Measurements from ENCODE around the gene BPIFB3. TPM values are rescaled to one million over a fixed set of nuclear protein-coding genes. Genes with fewer than 3 reads are reported as not detected.

Gene BPIFB3
- total and polyA plus RNA-seq, 2 of the 13 experiments (the other 11 are each of a cell fraction or from before 2014, with no cell fraction given), result 0.09 TPM; not detected in 1

- no TSS peak for BruUV-seq (replicated peaks)
- H3K27me3 ChIP-seq (ENCODE audit: control insufficient read depth in 1 of 2, insufficient read depth in 2 of 2, low read length in 2 of 2), result no peaks in the 10 kb centered on the region; a peak in 1 of 5 replicates
- H3K9ac ChIP-seq (ENCODE audit: insufficient read depth, low read depth, low read length), result no peak overlapping the region
- no peak overlapping the region for H3K4me3 ChIP-seq (replicated peaks in 1 of 3; ENCODE audit: insufficient read depth in 1 of 3, low read depth in 2 of 3, low read length in 3 of 3)
- H3K4me1 ChIP-seq (ENCODE audit: insufficient read depth, low read length), result no peaks in the 10 kb centered on the region
- ChIA-PET CTCF (ENCODE audit: low intra/inter-chr PET ratio, low total read pairs) (interaction anchor here (1.7 to 5.3 kb wide), 5 partner anchors 101 to 307 kb away, joined by 15 to 97 read pairs (median 25); no protein-coding TSS in a partner anchor), POLR2A (no interaction called here)
- H3K9me3 ChIP-seq (ENCODE audit: low read length), result no peaks in the 10 kb centered on the region
- ATAC-seq, result no peak
- H2AFZ ChIP-seq (ENCODE audit: low read length), result no peak overlapping the region
- in situ Hi-C loops (cut with HindIII; ENCODE audit: extremely low pct_ligation_motif_present, low pct_unique_long_range_greater_than_20kb) (loop anchor here (5.0 kb wide), 2 partner anchors 195 to 310 kb away; no protein-coding TSS in a partner anchor), intact Hi-C loops (cut with micrococcal nuclease; ENCODE audit: unreplicated experiment) (no loop called here)
- H3K36me3 ChIP-seq (replicated peaks in 1 of 2; ENCODE audit: control insufficient read depth in 1 of 2, insufficient read depth in 2 of 2, low read length in 2 of 2), result no peaks in the 10 kb centered on the region
- WGBS (ENCODE audit: low lambda C conversion rate), result 14% methylated on average over 4 of the region's 4 CpGs
- no peak overlapping the region for H3K4me2 ChIP-seq (ENCODE audit: low read depth, low read length)
- no peaks in the 10 kb centered on the region for H4K20me1 ChIP-seq (ENCODE audit: insufficient read depth, low read length)
- no peak for DNase-seq (ENCODE audit: low spot score)
- no peak overlapping the region for H3K27ac ChIP-seq (ENCODE audit: extremely low read length, insufficient read depth, low read length)
- FAIRE-seq, result no peak
- no peaks in the 10 kb centered on the region for H3K79me2 ChIP-seq (ENCODE audit: insufficient read depth, low read length)
- TF ChIP-seq TFAP4 (IDR thresholded peaks at IDR 0.05; ENCODE audit: borderline replicate concordance, low read depth), result no peak
- no peak for TF ChIP-seq AFF4 (CRISPR knock-in tag; IDR thresholded peaks at IDR 0.05)
- TF ChIP-seq MIER2 (CRISPR knock-in tag; IDR thresholded peaks at IDR 0.05), result no peak
- no peak for TF ChIP-seq MYPOP (CRISPR knock-in tag; IDR thresholded peaks at IDR 0.05)
- TF ChIP-seq SALL1 (CRISPR knock-in tag; IDR thresholded peaks at IDR 0.05), result no peak
- TF ChIP-seq GATAD2A (CRISPR knock-in tag; IDR thresholded peaks at IDR 0.05), result no peak
- no peak for TF ChIP-seq NFKB2 (CRISPR knock-in tag; IDR thresholded peaks at IDR 0.05; ENCODE audit: borderline replicate concordance)
- TF ChIP-seq, protein P1, sequence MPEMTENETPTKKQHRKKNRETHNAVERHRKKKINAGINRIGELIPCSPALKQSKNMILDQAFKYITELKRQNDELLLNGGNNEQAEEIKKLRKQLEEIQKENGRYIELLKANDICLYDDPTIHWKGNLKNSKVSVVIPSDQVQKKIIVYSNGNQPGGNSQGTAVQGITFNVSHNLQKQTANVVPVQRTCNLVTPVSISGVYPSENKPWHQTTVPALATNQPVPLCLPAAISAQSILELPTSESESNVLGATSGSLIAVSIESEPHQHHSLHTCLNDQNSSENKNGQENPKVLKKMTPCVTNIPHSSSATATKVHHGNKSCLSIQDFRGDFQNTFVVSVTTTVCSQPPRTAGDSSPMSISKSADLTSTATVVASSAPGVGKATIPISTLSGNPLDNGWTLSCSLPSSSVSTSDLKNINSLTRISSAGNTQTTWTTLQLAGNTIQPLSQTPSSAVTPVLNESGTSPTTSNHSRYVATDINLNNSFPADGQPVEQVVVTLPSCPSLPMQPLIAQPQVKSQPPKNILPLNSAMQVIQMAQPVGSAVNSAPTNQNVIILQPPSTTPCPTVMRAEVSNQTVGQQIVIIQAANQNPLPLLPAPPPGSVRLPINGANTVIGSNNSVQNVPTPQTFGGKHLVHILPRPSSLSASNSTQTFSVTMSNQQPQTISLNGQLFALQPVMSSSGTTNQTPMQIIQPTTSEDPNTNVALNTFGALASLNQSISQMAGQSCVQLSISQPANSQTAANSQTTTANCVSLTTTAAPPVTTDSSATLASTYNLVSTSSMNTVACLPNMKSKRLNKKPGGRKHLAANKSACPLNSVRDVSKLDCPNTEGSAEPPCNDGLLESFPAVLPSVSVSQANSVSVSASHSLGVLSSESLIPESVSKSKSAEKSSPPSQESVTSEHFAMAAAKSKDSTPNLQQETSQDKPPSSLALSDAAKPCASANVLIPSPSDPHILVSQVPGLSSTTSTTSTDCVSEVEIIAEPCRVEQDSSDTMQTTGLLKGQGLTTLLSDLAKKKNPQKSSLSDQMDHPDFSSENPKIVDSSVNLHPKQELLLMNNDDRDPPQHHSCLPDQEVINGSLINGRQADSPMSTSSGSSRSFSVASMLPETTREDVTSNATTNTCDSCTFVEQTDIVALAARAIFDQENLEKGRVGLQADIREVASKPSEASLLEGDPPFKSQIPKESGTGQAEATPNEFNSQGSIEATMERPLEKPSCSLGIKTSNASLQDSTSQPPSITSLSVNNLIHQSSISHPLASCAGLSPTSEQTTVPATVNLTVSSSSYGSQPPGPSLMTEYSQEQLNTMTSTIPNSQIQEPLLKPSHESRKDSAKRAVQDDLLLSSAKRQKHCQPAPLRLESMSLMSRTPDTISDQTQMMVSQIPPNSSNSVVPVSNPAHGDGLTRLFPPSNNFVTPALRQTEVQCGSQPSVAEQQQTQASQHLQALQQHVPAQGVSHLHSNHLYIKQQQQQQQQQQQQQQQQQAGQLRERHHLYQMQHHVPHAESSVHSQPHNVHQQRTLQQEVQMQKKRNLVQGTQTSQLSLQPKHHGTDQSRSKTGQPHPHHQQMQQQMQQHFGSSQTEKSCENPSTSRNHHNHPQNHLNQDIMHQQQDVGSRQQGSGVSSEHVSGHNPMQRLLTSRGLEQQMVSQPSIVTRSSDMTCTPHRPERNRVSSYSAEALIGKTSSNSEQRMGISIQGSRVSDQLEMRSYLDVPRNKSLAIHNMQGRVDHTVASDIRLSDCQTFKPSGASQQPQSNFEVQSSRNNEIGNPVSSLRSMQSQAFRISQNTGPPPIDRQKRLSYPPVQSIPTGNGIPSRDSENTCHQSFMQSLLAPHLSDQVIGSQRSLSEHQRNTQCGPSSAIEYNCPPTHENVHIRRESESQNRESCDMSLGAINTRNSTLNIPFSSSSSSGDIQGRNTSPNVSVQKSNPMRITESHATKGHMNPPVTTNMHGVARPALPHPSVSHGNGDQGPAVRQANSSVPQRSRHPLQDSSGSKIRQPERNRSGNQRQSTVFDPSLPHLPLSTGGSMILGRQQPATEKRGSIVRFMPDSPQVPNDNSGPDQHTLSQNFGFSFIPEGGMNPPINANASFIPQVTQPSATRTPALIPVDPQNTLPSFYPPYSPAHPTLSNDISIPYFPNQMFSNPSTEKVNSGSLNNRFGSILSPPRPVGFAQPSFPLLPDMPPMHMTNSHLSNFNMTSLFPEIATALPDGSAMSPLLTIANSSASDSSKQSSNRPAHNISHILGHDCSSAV (CRISPR knock-in tag; IDR thresholded peaks at IDR 0.05; ENCODE audit: borderline replicate concordance), result no peak
- no peak for TF ChIP-seq SRY (CRISPR knock-in tag; IDR thresholded peaks at IDR 0.05)
- no peak for TF ChIP-seq ZNF788 (CRISPR knock-in tag; IDR thresholded peaks at IDR 0.05; ENCODE audit: borderline replicate concordance)
- TF ChIP-seq BRD4 (CRISPR knock-in tag; IDR thresholded peaks at IDR 0.05), result no peak
Measured at GRCh38 chr20:33097001-33097400, 43.3 kb downstream of the BPIFB3 start.
